GM21423 (cell line): Measurements from ENCODE around the gene DNM2.
"Not testable (repeated sequence)": the region's sequence is repeated elsewhere in the genome, so short reads cannot be mapped to it uniquely, and the experiment has no call there.

Source experiments
- ATAC-seq: cut with Tn5 transposase; IDR thresholded peaks from one replicate; pipeline ENCODE4 v1.9.1; 2021; ENCODE audit warnings: mild to moderate bottlenecking, moderate library complexity; ENCODE audit not compliant: unreplicated experiment

Gene DNM2

GRCh38 chr19:10724573-10725071, 6.7 kb downstream of the DNM2 start:
- no peak for ATAC-seq

GRCh38 chr19:10725415-10725814, 7.5 kb downstream of the DNM2 start:
- ATAC-seq = no peak

GRCh38 chr19:10726268-10726667, 8.4 kb downstream of the DNM2 start:
- ATAC-seq = no peak

- ATAC-seq = no peak
These were observed 9.9 kb downstream of the DNM2 start for GRCh38 chr19:10727685-10728201.

- no peak for ATAC-seq
These were observed 11.5 kb downstream of the DNM2 start for GRCh38 chr19:10729411-10729810.

- ATAC-seq = no peak
These were observed 13.1 kb downstream of the DNM2 start for GRCh38 chr19:10730932-10731331.

GRCh38 chr19:10735741-10736140, 17.9 kb downstream of the DNM2 start:
- no peak for ATAC-seq

GRCh38 chr19:10736189-10736588, 18.3 kb downstream of the DNM2 start:
- ATAC-seq = no peak

- no peak for ATAC-seq
These were observed 19.2 kb downstream of the DNM2 start for GRCh38 chr19:10736916-10737551.

- ATAC-seq = no peak
These were observed 19.8 kb downstream of the DNM2 start for GRCh38 chr19:10737722-10738121.

- ATAC-seq = no peak
These were observed 22.9 kb downstream of the DNM2 start for GRCh38 chr19:10740798-10741197.

- no peak for ATAC-seq
These were observed 24.6 kb downstream of the DNM2 start for GRCh38 chr19:10742476-10742875.

GRCh38 chr19:10744253-10744798, 26.4 kb downstream of the DNM2 start:
- no peak for ATAC-seq

- no peak for ATAC-seq
These were observed 27.0 kb downstream of the DNM2 start for GRCh38 chr19:10744801-10745293.

- ATAC-seq = not testable (repeated sequence)
These were observed 28.6 kb downstream of the DNM2 start for GRCh38 chr19:10746437-10746836.

GRCh38 chr19:10747271-10747670, 29.4 kb downstream of the DNM2 start:
- no peak for ATAC-seq

GRCh38 chr19:10747674-10748073, 29.8 kb downstream of the DNM2 start:
- no peak for ATAC-seq

- ATAC-seq = no peak
These were observed 30.5 kb downstream of the DNM2 start for GRCh38 chr19:10748195-10748926.

GRCh38 chr19:10748927-10749434, 31.1 kb downstream of the DNM2 start:
- ATAC-seq = no peak

GRCh38 chr19:10749435-10750384, 31.8 kb downstream of the DNM2 start:
- no peak for ATAC-seq
